Fibroblast of mammary gland (primary cell): ENCODE measurements around the gene SLC9B2.

Experiments used
- DNase-seq: peaks from one replicate; pipeline ENCODE4 v3.0.0-alpha.2; 2010; ENCODE audit warnings: low read depth
- H3K4me3 ChIP-seq: 2 replicates; pipeline ENCODE4 v1.5.1; 2011; ENCODE audit warnings: low read depth, mild to moderate bottlenecking, low read length, moderate library complexity; ENCODE audit not compliant: control insufficient read depth
- TF ChIP-seq, protein P1 (sequence below): conservative IDR thresholded peaks from 2 replicates; pipeline ENCODE4 v1.5.1; 2011; ENCODE audit warnings: low read depth, low read length, inconsistent platforms; ENCODE audit not compliant: control insufficient read depth, insufficient read depth

Gene SLC9B2

DNA sequence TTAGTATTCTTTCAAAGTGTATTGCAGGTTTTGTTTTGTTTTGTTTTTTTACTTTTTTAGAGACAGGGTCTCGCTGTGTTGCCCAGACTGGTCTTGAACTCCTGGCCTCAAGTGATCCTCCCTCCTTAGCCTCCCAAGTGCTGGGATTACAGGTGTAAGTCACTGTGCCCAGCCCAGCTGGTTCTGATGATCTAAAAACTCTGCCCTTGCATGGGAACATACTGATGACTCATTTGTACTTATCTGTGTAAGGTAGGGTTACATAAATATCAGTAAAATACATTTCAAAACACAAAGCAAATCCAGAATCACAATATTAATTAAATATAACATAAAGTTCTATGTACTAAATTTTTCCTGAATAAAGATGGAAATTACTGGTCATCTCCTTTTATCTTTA lies 49.7 kb downstream of the SLC9B2 start:
- peak; percentile 47 for DNase-seq
- TF ChIP-seq, protein P1, sequence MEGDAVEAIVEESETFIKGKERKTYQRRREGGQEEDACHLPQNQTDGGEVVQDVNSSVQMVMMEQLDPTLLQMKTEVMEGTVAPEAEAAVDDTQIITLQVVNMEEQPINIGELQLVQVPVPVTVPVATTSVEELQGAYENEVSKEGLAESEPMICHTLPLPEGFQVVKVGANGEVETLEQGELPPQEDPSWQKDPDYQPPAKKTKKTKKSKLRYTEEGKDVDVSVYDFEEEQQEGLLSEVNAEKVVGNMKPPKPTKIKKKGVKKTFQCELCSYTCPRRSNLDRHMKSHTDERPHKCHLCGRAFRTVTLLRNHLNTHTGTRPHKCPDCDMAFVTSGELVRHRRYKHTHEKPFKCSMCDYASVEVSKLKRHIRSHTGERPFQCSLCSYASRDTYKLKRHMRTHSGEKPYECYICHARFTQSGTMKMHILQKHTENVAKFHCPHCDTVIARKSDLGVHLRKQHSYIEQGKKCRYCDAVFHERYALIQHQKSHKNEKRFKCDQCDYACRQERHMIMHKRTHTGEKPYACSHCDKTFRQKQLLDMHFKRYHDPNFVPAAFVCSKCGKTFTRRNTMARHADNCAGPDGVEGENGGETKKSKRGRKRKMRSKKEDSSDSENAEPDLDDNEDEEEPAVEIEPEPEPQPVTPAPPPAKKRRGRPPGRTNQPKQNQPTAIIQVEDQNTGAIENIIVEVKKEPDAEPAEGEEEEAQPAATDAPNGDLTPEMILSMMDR = no peak
- no peak overlapping the region for H3K4me3 ChIP-seq

DNA sequence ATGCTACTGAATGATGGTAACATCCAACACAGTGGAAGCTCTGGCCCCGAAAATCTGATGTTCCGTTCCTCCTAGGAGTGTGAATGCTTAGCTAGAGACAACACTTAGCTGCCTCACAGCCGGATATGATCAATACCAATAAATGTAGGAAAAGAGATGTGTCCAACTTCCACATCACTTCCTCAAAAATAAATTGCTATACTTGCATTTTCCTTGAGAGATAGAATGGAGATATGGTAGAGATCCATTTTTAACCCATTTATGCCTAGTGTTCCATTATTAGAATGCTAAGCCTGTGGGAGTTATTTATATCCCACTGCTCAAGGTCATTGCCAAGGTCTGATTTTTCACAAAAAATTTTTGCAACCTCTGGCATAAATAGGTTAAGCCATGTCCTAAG lies 51.6 kb downstream of the SLC9B2 start:
- DNase-seq = no peak
- TF ChIP-seq, protein P1 = no peak

DNA sequence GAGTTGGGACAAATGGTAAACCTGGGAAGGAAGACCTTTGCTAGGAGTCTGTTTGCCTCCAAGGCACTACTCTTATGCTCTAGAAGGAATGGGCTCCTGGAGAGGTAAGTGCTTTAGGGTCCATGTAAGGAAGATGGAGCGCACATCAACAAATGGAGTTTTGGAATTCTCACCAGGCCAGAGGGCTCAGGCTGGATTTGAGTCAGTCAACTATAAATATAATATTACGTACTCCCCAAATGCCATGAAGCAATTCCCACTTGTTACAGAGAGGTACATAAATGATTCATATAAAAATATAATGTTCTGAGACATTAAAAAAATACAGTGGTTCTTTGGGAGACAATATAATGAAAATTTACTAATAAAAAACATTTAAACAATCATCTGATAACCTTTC lies 55.4 kb downstream of the SLC9B2 start:
- TF ChIP-seq, protein P1 = no peak
- no peak overlapping the region for H3K4me3 ChIP-seq
- no peak for DNase-seq

More for the DNA sequence above, 51.6 kb downstream of the SLC9B2 start:
- no peak overlapping the region for H3K4me3 ChIP-seq

DNA sequence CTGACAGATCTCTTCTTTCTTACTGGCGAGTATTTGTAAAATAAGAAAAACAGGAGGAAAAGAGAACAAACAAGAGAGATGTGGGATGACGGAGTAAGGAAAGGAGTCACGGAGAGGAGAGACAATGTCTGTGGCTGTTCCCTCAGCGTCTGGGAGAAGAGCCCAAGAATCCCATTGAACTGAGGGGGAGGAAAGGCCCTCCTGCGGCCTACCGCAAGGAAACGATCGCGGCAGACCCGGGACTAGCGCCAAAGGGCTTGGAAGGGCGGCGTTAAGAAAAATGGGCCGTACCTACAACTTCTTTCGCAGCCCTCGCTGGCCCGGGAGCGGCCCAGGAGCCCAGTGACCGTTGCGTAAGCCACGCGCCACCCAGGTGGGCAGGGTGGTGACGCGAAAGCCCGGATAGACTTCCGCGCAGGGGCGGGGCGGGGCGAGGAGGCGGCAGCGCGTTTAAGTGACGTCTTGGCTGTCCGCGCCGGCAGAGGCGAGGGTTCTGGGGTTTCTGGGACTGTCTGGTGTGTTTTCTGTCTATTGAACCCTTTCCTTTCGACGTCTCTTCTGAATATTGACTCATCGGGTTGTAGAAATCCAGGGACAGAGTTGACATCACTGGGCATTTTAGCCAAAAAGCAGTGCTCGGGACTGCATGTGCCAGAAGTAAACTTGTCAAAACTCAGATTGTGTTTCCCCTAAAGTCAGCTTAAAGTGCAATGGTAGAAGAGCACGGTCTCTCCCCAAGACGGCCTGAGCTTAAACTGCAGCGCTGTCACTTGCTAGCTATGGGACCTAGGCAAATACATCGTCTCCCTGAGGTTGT lies 57.0 kb downstream of the SLC9B2 start, which contains the start of gene SLC9B1:
TSS of gene SLC9B1 (minus strand) at position 398 of the 817 bp plus-strand sequence. CDS start 27,994 bp downstream, outside the sequence.
- TF ChIP-seq, protein P1 = no peak
- DNase-seq = peak; percentile 98
- H3K4me3 ChIP-seq = peak within 1 kb of the TSS; percentile 60

DNA sequence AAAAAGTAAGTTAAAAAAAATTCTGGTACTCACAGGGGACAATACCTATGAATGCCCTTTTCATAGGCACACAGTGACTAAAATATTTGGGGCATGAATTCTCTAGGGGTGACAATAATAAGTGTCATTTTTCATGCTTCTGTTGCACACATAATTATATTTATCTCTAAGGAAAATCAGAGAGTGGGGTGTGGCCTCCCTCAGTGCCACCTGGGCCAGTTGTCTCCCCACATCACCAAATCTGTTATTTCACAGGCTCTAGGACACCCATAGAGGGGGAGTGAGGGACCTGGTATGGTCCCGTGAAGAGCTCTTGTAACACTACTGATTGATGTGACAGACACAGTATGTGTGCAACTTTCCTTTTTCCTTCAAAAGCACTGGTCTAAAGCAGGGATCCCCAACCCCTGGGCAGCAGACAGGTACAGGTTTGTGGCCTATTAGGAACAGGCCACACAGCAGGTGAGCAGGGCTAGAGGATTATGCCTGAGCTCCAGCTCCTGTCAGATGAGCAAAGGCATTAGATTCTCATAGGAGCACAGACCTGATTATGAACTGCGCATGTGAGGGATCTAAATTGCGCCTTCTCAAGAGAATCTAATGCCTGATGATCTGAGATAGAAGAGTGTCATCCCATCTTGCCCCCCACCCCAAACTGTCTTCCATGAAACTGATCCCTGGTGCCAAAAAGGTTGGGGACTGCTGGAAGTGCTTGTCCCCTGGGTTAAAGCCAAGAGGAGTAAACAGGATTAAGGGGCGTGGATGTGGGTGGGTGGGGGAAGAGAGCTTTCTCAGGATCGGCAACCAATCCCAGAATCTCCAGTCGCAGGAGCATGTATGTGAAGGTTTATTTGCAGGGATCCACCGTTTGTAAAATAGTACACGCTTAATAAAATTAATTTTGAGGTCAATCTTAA lies 57.9 kb downstream of the SLC9B2 start:
- no peak for DNase-seq
- H3K4me3 ChIP-seq = peak overlapping the region; percentile 60
- TF ChIP-seq, protein P1 = no peak

DNA sequence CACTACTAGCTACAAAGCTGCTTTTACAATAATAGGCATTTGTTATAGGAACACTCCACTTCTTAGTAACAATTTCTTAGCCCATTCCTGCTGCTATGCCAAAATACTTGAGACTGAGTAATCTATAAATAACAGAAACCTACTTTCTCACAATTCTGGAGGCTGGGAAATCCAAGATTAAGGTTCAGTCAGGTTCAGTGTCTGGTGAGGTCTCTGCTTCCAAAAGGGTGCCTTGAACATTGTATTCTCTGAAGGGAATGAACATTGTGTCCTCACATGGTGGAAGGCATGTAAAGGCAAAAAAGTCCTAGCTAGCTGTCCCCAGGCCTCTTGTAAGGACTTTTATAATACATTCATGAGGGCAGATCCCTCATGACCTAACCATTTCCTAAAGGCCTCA lies 64.0 kb downstream of the SLC9B2 start:
- no peak overlapping the region for H3K4me3 ChIP-seq
- no peak for DNase-seq
- TF ChIP-seq, protein P1 = no peak
